GM19397 (cell line): ENCODE data around the gene ASCC1.
"Not testable (repeated sequence)": the region's sequence is repeated elsewhere in the genome, so short reads cannot be mapped to it uniquely, and the experiment has no call there.

Experiments used
- ATAC-seq: cut with Tn5 transposase; IDR thresholded peaks from one replicate; pipeline ENCODE4 v1.9.1; 2021; ENCODE audit warnings: mild to moderate bottlenecking, moderate library complexity; ENCODE audit not compliant: unreplicated experiment

The ASCC1 gene

GRCh38 chr10:72133517-72133916, 82.6 kb downstream of the ASCC1 start:
- peak; percentile 62 for ATAC-seq

DNA sequence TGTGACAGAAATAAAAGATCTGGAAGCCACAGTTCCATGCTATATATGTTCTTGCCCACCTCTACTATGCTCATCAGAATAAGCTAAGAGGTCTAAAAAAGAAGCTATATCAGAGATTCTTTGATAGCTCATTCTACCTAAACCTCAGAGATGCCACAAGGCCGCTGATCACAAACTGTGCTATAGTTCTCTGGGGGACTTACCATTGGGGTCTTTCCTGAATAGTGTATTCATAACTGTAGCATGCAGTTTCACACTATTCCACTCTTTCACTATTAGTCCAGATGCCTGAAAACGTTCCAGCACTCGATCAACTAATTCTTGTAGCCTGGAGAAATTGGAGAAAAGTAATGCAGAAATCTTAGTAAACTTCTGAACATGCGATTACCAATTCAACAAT, 83.2 kb downstream of the ASCC1 start:
- no peak for ATAC-seq

DNA sequence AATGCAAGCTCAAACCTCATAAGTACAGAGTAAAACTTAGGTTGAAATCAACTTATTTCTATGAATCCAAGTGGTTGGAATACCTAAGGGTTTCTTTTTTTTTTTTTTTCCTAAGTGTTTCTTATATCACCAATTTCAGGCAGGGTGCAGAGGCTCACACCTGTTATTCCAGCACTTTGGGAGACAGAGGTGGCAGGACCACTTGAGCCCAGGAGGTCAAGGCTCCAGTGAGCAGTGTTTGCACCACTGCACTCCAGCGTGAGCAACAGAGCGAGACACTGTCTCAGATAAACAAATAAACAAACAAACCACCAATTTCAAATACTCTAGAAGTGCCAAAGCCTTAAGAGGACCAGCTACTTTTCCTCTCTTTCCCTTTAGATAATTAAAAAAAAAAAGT, 88.5 kb downstream of the ASCC1 start:
- no peak for ATAC-seq

- no peak for ATAC-seq
These were observed 89.2 kb downstream of the ASCC1 start for GRCh38 chr10:72126872-72127232.

DNA sequence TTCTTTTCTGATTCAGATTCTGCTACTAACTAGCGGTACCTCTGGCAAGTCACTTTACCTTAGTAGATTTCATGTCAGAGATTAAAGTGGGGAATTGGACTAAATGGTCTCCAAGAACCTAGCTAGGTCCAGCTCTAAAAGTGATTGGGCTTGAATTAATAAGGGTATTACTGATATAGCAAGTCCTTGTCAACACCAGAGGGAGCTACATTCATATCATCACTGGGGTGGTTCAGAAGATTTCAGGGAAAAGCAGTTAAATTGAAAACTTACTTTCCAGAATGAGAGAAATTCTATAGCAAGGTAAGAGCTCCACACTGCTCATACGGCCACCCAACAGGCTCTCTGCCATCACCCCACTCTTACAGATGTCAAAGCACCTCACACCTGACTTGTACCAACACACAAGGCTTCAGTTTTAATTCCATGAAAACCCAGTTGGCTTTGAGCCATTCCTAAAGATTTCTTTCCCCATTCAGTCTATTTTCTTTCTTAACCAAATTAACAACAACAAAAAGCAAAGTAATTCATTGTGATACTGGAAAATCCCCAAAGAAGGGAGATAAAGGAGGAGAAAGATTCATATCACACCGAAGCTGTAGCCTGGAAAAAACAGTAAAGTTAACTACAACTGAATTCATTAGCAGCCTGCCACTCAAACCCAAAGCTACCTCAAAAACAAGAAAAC, 89.7 kb downstream of the ASCC1 start:
- no peak for ATAC-seq

- no peak for ATAC-seq
These were observed 91.1 kb downstream of the ASCC1 start for GRCh38 chr10:72124989-72125388.

GRCh38 chr10:72124381-72124780, 91.7 kb downstream of the ASCC1 start:
- no peak for ATAC-seq

GRCh38 chr10:72123616-72124015, 92.5 kb downstream of the ASCC1 start:
- no peak for ATAC-seq

- ATAC-seq, result no peak
These were observed 93.9 kb downstream of the ASCC1 start for GRCh38 chr10:72122221-72122620.

DNA sequence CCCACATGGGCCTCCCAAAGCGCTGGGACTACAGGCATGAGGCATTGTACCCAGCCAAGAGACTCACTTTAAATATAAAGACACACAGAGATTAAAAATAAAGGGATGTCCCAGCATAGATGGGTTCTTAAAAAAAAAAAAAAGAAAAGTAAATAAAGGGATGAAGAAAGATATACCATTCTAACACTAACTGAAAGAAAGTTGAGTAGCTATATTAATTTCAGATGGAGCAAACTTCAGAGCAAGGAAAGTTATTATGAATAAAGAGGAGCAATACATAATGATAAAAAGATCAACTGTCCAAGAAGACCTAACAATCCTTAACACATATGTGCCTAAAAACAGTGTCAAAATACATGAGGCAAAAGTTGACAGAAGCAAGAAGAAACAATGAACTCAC, 94.7 kb downstream of the ASCC1 start:
- no peak for ATAC-seq

DNA sequence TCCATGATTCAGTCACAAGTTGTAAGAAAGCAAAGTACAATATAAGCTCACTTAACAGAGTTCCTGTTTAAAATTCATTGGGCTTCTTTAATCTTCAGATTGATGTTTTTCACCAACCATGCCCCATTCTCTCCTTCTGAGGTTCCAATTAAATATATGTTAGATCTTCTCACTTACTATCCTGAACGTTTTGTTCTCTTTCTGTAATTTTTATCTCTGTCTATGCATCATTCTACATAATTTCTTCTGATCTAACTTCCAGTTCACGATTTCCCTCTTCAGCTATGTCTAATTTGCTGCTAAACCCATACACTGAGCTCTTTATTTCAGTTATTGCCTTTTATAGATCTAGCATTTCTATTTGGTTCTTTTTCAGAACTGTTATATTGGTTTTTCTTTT, 99.7 kb downstream of the ASCC1 start:
- ATAC-seq, result no peak

- ATAC-seq, result no peak
These were observed 101.2 kb downstream of the ASCC1 start for GRCh38 chr10:72114706-72115450.

DNA sequence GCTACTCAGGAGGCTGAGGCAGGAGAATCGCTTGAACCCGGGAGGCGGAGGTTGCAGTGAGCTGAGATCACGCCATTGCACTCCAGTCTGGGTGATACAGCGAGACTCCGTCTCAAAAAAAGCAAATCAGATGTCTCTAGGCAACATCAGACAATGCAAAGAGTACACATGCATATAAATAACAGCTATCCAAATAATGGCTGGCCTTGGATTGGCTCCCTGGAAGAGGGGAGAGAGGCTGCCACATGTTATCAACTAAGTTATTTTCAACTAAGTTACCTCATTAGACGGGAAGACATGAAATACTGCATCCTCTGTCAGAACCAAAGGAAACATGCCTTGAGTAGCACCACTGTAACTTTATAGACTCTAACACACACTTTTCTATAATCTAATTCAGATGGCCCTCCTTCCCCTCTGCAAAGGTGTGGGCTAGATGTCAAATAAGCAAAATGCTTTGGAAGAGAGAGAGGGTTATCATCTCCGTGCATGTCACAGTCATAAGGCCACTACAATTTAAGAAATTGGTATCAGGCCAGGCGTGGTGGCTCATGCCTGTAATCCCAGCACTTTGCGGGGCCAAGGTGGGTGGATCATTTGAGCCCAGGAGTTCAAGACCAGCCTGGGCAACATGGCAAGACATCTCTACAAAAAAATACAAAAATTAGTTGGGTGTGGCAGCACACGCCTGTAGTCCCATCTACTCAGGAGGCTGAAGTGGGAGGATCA, 105.2 kb downstream of the ASCC1 start:
- no peak for ATAC-seq

DNA sequence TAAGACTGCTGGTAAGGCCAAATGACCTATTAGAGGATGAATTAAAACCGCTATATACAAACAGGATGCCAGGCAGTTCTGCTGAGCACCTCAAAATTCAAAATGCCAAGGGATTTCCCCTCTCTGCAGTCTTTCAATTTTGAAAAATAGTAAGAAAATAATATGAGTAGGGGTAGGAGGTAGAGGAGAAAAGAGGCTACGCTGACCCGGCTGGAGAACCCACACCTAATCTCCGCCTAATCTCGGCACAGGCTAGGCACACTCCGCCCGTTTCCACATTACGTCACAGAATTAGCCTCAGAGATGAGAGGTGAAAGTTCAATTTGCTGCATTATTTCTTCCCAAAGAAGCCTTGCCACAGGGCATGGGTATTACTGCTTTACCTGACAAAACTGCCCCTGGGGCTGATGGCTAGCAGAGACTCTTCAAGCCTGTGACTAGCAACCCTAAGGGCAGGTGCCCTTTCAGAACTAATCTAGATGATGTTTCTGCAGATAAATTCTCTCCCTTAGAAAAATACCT, 106.4 kb downstream of the ASCC1 start:
- ATAC-seq, result no peak

- ATAC-seq, result no peak
These were observed 107.0 kb downstream of the ASCC1 start for GRCh38 chr10:72108830-72109635.

DNA sequence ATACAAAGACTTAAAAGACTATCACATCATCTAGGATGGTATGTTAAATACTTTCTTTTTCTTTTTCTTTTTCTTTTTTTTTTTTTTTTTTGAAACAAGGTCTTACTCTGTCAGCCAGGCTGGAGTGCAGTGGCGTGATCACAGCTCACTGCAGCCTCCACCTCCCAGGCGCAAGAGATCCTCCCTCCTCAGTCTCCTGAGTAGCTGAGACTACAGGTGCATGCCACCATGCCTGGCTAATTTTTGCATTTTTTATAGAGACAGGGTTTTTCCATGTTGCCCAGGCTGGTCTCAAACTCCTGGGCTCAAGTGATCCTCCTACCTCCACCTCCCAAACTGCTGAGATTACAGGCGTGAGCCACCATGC, 108.1 kb downstream of the ASCC1 start:
- ATAC-seq, result not testable (repeated sequence)

GRCh38 chr10:72107325-72108003, 108.6 kb downstream of the ASCC1 start:
- ATAC-seq, result no peak

DNA sequence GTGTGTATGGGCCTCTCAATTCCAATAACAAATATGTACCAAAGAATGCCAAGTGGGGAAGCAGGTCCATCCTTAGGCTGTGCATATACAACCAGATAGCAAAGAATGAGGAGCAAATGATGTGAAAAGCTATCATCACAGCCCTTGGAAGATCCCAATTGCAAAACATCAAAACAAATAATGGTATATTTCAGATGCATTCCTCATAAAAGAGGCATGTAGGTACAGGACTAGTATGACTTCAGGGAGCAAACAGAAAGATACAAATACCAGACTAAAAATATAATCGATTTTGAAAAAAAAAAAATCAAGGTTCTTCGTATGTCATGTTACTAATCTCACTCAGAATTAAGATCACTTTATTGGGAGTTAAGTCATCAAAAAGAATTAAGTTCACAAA, 109.2 kb downstream of the ASCC1 start:
- ATAC-seq, result no peak

DNA sequence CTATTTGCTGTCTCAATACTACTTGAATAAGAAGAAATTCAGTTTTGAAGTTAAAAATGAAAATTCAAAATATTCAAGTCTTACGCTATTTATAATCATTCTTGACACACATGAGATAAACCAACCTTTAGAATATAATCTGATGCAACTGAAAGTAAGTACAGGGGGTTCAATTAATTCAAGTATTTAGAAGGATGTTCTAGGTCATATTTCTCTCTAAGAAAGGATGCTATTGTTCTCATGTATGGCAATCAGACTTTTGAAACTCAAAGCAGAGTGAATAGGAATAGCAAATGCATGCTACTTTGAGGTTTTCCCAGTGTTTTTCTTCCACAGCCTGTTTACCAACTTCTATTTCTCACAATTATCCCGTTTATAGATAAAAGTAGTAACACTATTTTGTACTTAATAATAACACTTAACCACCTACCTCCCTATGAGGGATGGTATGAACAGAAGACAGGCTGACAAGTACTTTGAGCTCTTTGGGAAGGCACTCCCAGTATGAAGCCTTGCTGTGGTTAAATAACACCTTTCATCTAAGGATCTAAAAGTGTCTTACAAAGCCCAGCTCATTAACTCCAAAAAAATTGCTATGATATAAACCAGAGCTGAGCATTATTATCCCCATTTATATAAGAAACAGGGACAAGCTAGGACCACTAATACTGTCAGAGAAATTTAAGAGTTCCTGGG, 109.8 kb downstream of the ASCC1 start:
- ATAC-seq, result no peak

DNA sequence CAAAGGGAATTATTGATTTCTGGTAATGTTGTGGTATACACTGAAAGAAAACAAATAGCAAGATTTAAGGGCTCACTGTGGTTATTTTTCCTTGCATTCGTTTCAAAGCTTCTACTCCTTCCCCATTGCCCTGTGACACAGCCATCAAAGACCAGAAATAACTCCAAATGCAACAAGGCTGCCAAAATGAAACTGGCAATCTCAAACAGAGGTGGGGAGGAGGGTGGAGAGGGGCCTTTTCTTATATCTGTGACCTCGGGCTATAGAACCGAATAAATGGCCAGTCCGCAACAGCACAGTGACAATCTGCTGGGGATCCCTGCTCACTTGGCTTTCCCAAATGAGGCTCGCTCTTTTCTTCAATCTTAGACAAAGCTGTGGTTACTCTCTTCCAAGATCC, 110.4 kb downstream of the ASCC1 start:
- no peak for ATAC-seq
